ENCODE results near the gene KIF23.
A peak's percentile ranks its signal among the peaks of the same experiment; 100 is the strongest.

Gene KIF23

DNA sequence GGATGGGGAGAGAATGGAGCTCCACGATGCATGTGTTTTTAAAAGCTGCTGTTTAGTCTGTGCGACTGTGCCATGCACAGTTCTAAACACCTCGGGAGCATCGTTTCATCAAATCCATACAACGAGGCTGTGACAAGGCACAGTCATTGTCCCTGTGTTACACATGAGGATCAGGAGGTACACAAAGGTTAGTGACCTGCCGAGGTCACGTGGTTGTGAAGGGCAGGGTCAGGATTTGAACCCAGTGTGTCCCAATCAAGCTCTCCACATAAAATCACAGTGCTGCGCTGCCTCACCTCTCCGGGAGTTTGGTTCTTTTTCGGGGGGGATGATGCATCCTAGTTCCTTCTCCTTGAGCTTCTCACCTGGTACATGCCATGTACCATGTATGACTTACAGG, 18.7 kb upstream of the KIF23 start:
- DNase-seq: no peak

DNA sequence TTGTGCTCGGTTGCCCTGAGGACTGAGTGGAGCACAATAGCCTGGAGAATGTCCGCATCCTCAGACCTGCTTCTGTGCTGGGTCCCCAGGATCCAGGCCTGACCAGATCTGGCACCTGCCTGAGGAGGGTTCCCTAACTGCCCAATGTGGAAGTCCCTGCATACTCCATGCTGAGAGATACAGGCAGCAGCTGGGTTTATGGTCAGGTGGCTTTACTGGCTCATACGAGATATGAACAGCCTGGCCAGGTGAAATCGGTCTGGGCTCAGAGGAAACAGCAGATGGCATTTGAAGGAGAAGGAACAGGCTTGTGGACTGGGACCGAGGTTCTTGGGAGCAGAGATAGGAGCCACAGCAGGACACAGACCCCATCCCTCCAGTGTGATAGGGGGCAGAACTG, 18.2 kb upstream of the KIF23 start:
- DNase-seq: no peak

DNA sequence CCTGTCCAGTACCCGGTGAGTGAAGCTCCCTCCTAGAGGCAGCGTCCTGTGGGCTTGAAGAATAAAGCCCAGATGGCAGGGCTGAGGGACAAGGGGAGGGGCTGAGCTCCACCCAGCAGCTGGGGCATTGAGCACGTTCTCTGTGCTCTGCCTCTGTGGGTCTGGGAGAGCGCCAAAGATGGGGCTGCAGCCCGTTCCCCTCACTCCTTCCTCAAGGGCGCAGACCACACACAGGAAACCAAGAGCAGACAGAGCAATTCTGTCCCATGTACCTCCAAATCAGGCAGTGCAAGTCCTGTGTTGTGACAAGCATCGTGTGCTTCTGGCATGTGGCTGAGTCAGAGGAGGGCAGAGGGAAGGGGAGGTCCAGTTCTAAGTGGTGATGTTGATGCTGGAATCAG, 15.7 kb upstream of the KIF23 start:
- peak; percentile 5 for DNase-seq

DNA sequence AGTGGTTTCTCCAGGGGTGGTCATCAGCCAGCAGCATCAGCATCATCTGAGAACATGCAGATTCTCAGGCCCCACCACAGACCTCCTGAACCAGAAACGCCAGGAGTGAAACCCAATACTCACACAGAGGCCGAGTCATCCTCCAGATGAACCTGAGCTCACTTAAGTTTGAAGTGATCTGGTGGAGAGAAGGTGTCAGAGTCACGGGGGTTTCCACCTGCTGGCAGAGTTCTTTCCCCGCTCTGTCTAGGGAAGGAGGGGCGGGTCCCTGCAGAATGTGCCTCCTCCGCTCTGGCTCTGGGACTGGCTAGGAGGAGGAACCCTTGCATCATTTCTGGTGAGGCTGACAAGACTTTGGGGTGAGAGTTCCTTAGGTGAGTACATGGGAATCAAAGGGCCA, 13.3 kb upstream of the KIF23 start:
- DNase-seq: no peak

DNA sequence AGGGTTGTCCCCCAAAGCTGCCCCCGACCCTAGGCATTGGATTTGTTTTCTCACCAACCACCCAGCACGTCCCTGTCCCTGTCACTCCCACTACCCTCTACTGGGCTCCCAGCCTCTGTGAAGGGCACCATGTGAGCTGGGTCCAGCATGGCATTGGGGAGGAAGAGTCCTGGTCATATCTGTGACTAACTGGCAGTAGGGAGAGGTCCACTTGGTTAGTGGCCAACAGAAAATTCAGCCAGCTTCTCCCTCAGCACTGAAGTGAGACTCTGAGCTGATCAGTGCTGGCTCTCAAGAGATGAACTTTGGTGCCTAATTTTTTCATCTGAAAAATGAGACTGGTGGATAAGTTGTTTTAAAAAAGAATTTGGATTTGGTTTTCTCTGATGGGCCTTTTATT, 11.3 kb upstream of the KIF23 start:
- no peak for DNase-seq

DNA sequence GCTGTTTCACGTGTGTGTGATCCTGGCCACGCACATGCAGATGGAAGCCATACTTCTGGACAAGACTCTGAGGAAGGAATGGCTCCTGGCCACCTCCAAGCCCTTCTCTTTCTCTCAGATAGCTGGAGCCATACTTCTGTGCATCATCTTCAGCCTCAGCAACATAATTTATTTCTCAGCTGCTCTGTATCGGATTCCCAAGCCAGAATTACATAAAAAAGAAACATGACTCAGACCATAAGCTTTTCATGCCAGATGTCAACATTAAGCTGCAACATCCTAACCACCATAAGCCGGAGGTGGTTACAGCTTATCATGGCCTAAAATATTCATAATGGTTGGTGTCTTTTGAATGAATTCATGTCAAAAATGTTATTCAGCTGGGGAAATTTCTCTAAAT, 10.6 kb upstream of the KIF23 start:
- DNase-seq: no peak

- no peak for DNase-seq
Measured at GRCh38 chr15:69405110-69405509, 9.0 kb upstream of the KIF23 start.

DNA sequence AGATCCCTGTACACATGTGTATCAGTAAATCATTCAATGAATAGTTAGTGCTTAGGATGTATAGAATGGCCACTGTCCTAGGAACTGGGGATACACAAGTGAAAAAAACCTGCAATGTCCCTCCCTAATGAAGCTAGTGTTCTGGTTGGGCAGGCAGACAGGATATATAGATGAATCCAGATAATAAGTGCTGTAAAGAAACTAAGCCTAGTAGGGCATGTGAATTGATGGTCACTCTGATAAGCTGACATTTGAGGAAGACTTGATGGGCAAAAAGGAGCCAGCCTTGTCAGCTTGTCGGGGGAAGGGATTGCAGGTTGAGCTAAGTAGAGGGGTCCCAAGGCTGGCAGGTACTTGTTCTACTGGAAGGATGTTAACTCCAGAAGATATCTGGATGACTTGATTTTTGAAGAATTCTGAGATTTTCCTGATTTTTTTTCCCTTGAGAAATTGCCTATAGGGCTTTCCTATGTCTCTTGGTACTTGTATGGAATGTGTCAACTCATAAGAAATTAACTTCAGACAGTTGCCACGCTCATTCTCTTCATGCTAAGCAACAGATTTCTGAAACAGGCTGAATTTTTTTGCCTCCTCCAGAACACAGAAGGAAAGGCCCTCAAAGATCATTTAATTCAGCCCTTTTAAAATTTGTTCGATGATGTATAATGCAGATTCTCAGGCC, 6.3 kb upstream of the KIF23 start:
- DNase-seq: no peak

DNA sequence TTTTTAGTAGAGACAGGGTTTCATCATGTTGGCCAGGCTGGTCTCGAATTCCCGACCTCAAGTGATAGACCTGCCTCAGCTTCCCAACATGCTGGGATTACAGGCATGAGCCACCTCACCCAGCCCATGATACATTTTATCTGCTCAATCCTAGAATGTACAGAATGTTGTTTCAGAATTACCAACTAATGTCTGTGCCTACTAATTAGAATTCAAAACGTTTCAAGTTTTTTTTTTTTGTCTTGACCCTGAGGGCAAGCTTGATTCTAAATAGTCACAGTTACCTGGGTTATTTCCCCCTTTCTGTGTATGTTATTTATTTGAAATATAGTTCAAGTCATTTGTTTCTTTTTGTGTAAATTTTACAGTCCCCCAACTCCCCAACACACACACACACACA, 5.3 kb upstream of the KIF23 start:
- no peak for DNase-seq

DNA sequence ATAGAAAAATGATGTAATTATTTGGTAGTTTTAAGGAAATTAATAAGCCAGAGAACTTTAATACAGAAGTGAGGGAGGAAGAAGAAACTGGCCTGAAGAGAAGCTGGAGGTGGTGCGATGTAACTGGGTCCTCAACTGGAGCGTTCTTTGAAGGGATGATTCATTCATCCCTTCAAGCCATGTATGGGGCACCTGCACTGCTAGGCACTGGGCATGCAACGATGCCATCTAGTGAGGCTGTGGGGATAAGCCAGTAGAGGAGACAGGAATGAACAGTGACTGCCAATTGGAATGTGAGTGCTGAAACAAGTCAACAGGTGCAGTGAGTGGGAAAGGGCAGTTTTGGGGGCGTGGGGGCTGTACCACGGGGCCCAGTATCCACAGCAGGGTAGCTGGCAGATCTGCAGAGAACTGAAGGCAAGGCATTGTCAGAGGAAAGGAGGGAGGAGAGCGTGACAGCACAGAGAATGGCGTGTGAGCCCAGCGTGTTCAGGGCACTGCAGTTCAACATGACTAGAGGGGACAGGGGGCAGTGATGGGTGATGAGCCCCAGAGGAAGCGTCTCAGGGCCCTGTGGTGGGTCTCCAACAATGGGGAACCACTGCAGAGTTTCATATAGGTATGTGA, 3.8 kb upstream of the KIF23 start:
- DNase-seq: peak; percentile 18

GRCh38 chr15:69412274-69412673, 1.9 kb upstream of the KIF23 start:
- DNase-seq: no peak

DNA sequence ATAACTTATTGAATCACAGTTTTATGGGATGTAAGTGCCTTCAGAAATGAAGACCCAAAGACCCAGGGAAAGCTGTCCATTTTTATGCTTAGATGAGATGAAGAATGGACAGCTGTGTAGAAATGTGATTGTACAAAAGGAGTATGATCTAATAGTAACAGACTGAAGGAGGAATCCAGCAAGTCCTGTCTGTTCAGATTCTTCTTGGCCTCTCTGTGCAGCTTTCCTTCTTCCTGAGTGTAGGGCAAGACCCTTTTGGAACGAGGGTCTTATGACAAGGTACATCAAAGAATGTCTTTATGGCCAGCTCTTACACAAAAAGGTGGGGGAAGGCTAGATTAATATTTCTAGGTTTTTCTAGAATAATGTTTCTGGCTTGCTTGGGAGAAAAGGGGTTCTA, 1.4 kb upstream of the KIF23 start:
- no peak for DNase-seq

DNA sequence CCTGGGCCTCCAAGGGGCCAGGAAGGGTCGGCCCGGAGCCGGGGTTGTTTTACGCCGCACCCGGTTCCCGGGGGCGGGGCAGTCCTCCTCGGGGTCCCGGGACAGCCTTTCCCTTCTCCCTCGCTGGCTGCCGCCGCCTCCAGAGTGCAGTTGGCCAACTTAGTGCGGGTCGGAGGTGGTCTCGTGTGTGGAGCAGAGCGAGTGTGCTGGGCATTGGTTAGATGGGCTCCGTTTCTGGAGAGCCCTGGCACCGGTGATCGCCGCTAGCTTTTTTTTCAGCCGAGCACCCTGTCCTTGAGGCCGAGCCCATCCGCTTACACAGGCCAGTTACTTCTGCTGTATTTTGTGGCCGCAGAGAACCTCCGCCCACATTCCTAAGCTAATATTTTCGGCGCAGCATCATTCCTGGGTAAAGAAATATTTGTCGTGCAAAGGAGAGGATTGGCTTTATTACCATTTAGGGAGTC, 585 bp downstream of the KIF23 start:
- DNase-seq: peak; percentile 30

DNA sequence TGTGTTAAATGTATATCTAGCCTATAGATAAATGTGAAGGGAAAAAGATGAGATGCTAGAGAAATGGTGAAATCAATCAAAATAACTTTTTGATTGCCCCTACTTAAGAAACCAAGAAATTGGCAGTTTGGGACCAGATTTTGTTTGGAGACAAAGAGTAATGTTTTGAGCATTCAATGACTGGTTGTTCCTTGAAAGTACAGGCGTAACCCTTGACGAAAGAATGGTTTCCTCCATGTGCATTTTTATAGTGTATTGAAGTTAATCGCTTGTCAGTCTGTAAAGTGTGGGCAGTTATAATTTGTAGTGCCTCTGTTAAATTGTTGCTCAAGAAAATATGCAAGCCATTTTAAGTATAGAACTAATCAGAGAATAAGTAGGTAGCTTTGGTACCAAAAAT, 1.2 kb downstream of the KIF23 start:
- DNase-seq: no peak

DNA sequence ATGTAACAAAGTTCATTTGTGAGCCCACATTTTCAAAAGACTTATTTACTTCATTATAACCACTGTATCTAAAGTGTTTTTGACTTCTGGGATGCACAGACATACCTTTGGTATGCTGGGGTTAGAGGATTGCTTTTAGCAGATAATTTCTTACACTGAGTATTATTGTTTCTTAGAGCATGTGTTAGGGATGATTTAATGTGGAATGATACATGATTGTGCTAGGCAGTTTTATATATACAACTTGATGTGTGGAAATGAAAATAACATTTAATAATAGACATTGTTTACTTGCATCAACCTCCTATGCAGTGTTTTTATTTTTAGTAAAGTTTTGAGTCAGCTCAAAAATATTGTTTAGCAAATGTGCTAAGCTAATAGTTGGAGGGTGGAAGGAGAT, 3.4 kb downstream of the KIF23 start:
- DNase-seq: no peak

DNA sequence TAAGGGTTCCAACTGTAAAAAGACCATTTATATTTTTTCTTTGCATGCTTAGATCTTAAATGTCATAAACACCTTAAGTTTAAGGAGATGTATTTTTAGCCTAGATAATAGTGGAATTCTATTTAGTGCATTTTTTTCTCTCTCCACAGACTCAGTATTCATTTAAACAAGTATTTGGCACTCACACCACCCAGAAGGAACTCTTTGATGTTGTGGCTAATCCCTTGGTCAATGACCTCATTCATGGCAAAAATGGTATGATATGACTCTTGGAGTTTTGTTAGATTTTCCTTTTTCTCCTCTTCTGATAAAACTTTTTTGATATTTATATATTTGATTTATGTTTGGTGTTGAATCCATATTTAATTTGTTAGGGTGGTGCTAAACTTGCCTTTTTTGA, 7.3 kb downstream of the KIF23 start:
- no peak for DNase-seq

- DNase-seq: no peak
Measured at GRCh38 chr15:69422336-69422895, 8.3 kb downstream of the KIF23 start.

- no peak for DNase-seq
Measured at GRCh38 chr15:69424001-69424400, 9.9 kb downstream of the KIF23 start.

DNA sequence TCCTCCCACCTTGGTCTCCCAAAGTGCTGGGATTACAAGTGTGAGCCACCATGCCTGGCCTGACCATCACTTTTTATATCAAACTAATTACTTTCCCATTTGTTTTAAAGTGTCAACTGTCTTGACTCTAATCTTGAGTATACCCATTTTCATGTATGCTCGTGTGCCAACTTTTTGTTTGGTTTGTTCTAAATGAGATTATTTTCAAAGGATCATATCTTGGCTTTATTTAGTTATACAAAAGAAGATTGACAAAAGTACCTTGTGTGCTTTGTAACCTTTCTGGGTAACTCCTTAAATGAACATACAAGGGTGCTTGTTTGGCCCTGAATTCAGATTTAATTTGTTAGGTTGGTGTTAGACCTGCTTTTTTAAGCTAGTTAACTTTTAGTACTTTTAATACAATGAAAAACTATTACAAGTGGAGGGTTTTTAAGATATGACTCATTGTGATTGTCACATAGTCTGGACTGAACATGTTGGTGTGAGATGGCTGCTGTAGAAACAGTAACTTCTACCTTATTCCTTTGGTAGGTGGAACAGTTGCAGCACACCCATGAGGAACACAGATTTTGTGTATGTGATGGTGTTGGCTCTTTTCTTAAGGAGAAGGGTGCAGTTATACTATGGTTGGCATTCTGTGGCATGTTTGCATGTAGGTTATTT, 10.7 kb downstream of the KIF23 start:
- no peak for DNase-seq

DNA sequence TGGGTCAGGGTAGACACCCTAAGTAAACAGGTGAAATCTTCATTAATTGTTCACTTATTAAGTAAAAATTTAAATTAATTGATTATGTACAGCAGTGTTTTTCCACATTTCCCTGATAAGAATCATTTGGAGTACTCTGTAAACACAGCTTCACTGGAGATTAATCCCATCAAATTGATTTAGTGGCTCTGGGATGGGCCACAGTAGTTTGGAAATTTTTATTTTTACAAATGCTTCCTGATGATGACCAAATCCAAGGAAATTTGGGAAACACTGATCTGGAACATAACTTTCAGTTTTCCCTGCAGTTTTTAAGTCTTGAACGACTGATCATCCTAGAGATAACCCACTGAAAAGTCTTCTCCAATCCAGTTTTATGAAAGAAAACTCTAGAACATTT, 19.7 kb downstream of the KIF23 start:
- DNase-seq: no peak

GRCh38 chr15:69434238-69434637, 20.1 kb downstream of the KIF23 start:
- DNase-seq: no peak

- DNase-seq: no peak
Measured at GRCh38 chr15:69434679-69435078, 20.5 kb downstream of the KIF23 start.

DNA sequence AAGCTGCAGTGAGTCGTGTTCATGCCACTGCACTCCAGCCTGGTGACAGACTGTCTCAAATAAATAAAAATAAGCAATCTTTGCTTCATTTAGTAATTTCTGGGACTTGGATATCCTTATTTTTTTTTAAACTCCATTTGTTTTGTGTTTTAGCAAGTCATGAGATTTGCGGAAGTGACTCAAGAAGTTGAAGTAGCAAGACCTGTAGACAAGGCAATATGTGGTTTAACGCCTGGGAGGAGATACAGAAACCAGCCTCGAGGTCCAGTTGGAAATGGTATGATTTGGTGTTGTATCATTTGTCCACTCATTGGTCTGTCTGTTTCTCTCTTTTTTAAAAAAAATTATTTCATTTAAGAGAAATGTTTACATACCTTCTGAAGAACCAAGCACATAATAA, 21.8 kb downstream of the KIF23 start:
- DNase-seq: no peak

GRCh38 chr15:69436951-69437350, 22.8 kb downstream of the KIF23 start:
- DNase-seq: no peak

All from T1000 (cell line).